MM.1S (cell line): Measurements from ENCODE around the gene USB1.
"Not testable (repeated sequence)": the region's sequence is repeated elsewhere in the genome, so short reads cannot be mapped to it uniquely, and the experiment has no call there.

Experiments
- DNase-seq: peaks from one replicate; pipeline ENCODE4 v3.0.0-alpha.2; 2015
- H2AFZ ChIP-seq: fragments of 300-600 bp; sonication (generic); 2 replicates; pipeline ENCODE4 v1.6.0; 2016; ENCODE audit warnings: antibody characterized with exemption, low read length
- H3F3A ChIP-seq: fragments of 300-600 bp; sonication (generic); 2 replicates; pipeline ENCODE4 v1.6.1; 2016; ENCODE audit warnings: mild to moderate bottlenecking, antibody characterized with exemption, low read length, moderate library complexity, mixed read lengths; ENCODE audit not compliant: insufficient read depth
- H3K27ac ChIP-seq: fragments of 300-600 bp; sonication (generic); 2 replicates; pipeline ENCODE4 v1.5.1; 2016; ENCODE audit warnings: mild to moderate bottlenecking, low read length
- H3K27me3 ChIP-seq: fragments of 300-600 bp; sonication (generic); replicated peaks from 2 replicates; pipeline ENCODE4 v1.6.0; 2016; ENCODE audit warnings: low read length; ENCODE audit not compliant: insufficient read depth
- H3K36me3 ChIP-seq: fragments of 300-600 bp; sonication (generic); replicated peaks from 2 replicates; pipeline ENCODE4 v1.6.1; 2016; ENCODE audit warnings: mild to moderate bottlenecking, low read length, mixed read lengths; ENCODE audit not compliant: insufficient read depth
- H3K4me1 ChIP-seq: fragments of 300-600 bp; sonication (generic); 2 replicates; pipeline ENCODE4 v1.6.1; 2016; ENCODE audit warnings: low read length, mixed read lengths
- H3K4me2 ChIP-seq: fragments of 300-600 bp; sonication (generic); 2 replicates; pipeline ENCODE4 v1.6.0; 2016; ENCODE audit warnings: low read depth, low read length
- H3K4me3 ChIP-seq: fragments of 300-600 bp; sonication (generic); 2 replicates; pipeline ENCODE4 v1.5.1; 2016; ENCODE audit warnings: low read length, mixed read lengths
- H3K79me2 ChIP-seq: fragments of 300-600 bp; sonication (generic); 2 replicates; pipeline ENCODE4 v1.6.1; 2016; ENCODE audit warnings: mixed run types, low read length, mixed read lengths
- H3K9ac ChIP-seq: fragments of 300-600 bp; sonication (generic); 2 replicates; pipeline ENCODE4 v1.6.1; 2016; ENCODE audit warnings: low read length, mixed read lengths
- H3K9me2 ChIP-seq: fragments of 300-600 bp; sonication (generic); replicated peaks from 2 replicates; pipeline ENCODE4 v1.6.1; 2016; ENCODE audit warnings: mild to moderate bottlenecking, low read length, mixed read lengths; ENCODE audit not compliant: insufficient read depth
- H3K9me3 ChIP-seq: fragments of 300-600 bp; sonication (generic); replicated peaks from 2 replicates; pipeline ENCODE4 v1.6.1; 2016; ENCODE audit warnings: mild to moderate bottlenecking, low read length, mixed read lengths; ENCODE audit not compliant: insufficient read depth
- H4K20me1 ChIP-seq: fragments of 300-600 bp; sonication (generic); 2 replicates; pipeline ENCODE4 v1.6.1; 2016; ENCODE audit warnings: mild to moderate bottlenecking, low read length, moderate library complexity, mixed read lengths; ENCODE audit not compliant: insufficient read depth
- CTCF ChIP-seq: fragments of 300-600 bp; sonication (generic); IDR thresholded peaks from 2 replicates; pipeline ENCODE4 v1.5.1; 2016; ENCODE audit warnings: antibody characterized with exemption, low read length, mixed read lengths
- EZH2 ChIP-seq: fragments of 300-600 bp; sonication (generic); optimal IDR thresholded peaks from 2 replicates; pipeline ENCODE3; 2017; ENCODE audit warnings: low read depth, mild to moderate bottlenecking, antibody characterized with exemption, low read length, mixed read lengths
- EZH2phosphoT487 ChIP-seq: fragments of 300-600 bp; sonication (generic); IDR thresholded peaks from 2 replicates; pipeline ENCODE4 v1.6.1; 2018; ENCODE audit warnings: antibody characterized with exemption, low read length

The USB1 gene

DNA sequence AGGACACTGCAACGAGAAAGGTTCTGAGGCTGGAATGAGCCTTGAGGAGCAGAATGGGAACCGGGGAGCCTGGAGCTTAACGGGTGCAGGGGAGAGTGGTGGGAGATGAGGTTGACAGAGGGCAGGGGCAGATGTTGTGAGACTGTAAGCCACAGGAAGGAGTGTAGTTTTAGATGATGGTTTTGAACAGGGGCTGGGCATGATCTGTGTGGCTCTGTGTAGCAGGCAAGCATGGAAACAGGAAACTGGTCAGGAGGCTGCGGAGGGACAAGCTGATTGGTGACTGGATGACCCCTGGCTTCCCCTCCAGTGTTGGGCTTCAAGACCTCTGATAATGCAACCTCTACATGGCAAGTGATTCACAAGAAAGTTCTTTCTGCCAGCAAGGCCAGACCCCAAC lies 28.9 kb upstream of the USB1 start:
- no peak for TF ChIP-seq EZH2
- TF ChIP-seq CTCF: no peak
- TF ChIP-seq EZH2phosphoT487: no peak
- Histone ChIP-seq H3K9me3 (no peaks in the 10 kb centered on the region), H4K20me1 (no peaks in the 10 kb centered on the region), H3K79me2 (no peaks in the 10 kb centered on the region), H3K27me3 (no peaks in the 10 kb centered on the region), H3K27ac (no peak overlapping the region), H3K4me1 (no peaks in the 10 kb centered on the region), H3K9ac (no peak overlapping the region), H3K4me3 (no peak overlapping the region), H3K36me3 (no peaks in the 10 kb centered on the region), H3K9me2 (no peaks in the 10 kb centered on the region), H3F3A (no peaks in the 10 kb centered on the region), H3K4me2 (no peak overlapping the region), H2AFZ (no peak overlapping the region)
- DNase-seq: no peak

- no peak for DNase-seq
- H3F3A ChIP-seq: no peaks in the 10 kb centered on the region
- H3K36me3 ChIP-seq: no peaks in the 10 kb centered on the region
- H3K27ac ChIP-seq: no peak overlapping the region
- H3K9ac ChIP-seq: no peak overlapping the region
- no peak overlapping the region for H2AFZ ChIP-seq
- H3K4me3 ChIP-seq: no peak overlapping the region
- H4K20me1 ChIP-seq: no peaks in the 10 kb centered on the region
- H3K9me3 ChIP-seq: no peaks in the 10 kb centered on the region
- no peaks in the 10 kb centered on the region for H3K9me2 ChIP-seq
- H3K4me1 ChIP-seq: no peaks in the 10 kb centered on the region
- no peak overlapping the region for H3K4me2 ChIP-seq
- no peak for TF ChIP-seq CTCF
- TF ChIP-seq EZH2phosphoT487: no peak
- no peak for TF ChIP-seq EZH2
- no peaks in the 10 kb centered on the region for H3K27me3 ChIP-seq
- no peaks in the 10 kb centered on the region for H3K79me2 ChIP-seq
Measured at GRCh38 chr16:57976331-57976796, 24.8 kb upstream of the USB1 start.

DNA sequence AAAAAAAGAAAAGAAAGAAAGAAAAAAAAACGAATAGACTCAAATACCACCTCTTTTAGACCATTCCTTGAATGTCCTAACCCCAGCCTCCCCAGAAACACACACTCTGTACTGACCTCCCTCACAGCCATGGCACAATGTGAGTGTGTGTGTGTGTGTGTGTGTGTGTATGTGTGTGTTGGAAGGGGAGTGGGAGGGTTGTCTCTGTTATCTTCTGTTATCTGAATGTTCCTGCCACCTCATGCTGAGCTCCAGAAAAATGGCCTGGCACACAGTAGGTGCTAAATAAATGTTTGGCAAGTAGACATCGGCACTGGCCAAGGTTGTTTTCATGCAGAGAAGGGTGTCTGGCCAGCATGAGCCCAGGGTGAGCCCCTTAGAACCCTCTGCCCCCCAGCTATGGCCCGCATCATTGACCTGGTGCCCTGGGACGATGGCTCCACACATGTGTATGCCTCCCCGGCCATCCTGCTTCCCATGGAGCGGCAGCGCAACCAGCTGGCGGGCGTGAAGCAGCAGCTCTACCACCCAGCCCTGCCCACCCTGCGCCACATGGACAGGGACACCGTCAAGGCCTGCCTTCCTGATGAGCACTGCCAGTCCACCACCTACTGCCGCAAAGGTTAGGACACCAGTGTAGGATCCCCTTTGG lies 23.7 kb upstream of the USB1 start:
- Histone ChIP-seq H3K36me3 (no peaks in the 10 kb centered on the region), H3K4me3 (no peak overlapping the region)

DNA sequence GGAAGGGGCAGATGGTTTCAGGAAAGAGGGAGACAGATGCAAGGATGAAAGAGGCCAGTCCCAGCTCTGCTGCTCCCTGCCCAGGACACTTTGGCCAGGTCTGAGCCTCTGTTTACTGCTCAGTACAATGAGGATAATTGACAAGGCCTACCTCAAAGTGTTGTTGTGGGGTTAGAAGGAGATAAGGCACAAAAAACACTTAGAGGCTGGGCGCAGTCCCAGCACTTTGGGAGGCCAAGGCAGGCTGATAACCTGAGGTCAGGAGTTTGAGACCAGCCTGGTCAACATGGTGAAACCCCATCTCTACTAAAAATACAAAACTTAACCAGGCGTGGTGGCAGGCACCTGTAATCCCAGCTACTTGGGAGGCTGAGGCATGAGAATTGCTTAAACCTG lies 23.1 kb upstream of the USB1 start:
- H3K27ac ChIP-seq, H3K4me2 ChIP-seq, H3K79me2 ChIP-seq, H3K9ac ChIP-seq, H4K20me1 ChIP-seq, H3K9me3 ChIP-seq, H2AFZ ChIP-seq, H3K4me1 ChIP-seq, H3K36me3 ChIP-seq, H3K4me3 ChIP-seq, H3K9me2 ChIP-seq, H3F3A ChIP-seq, H3K27me3 ChIP-seq, DNase-seq: not testable (repeated sequence)

More for the DNA sequence above, 23.7 kb upstream of the USB1 start:
- Histone ChIP-seq H3K9me3 (no peaks in the 10 kb centered on the region), H3K4me1 (no peaks in the 10 kb centered on the region), H3K27ac (no peak overlapping the region), H3K79me2 (no peaks in the 10 kb centered on the region), H3K9me2 (no peaks in the 10 kb centered on the region), H3K4me2 (no peak overlapping the region), H3K9ac (no peak overlapping the region), H2AFZ (no peak overlapping the region), H4K20me1 (no peaks in the 10 kb centered on the region), H3F3A (no peaks in the 10 kb centered on the region), H3K27me3 (no peaks in the 10 kb centered on the region)
- TF ChIP-seq CTCF (no peak), EZH2 (no peak), EZH2phosphoT487 (no peak)
- no peak for DNase-seq
